Raji (cell line): ENCODE results near the gene HMG20A.

Source experiments
- POLR2A ChIP-seq: IDR thresholded peaks from 2 replicates; pipeline ENCODE4 v1.6.1; 2011; ENCODE audit warnings: low read depth, low read length, control low read depth; ENCODE audit not compliant: insufficient read depth

The HMG20A gene

GRCh38 chr15:77420610-77421369, at the start of gene HMG20A:
Gene HMG20A (plus strand): TSS chr15:77420888. CDS start chr15:77458408, 37,520 bp downstream.
- TF ChIP-seq POLR2A: peak; percentile 61

- TF ChIP-seq POLR2A: no peak
Observed at GRCh38 chr15:77371850-77372563, 48.7 kb upstream of the HMG20A start.

- TF ChIP-seq POLR2A: no peak
Observed at GRCh38 chr15:77373441-77373840, 47.2 kb upstream of the HMG20A start.

- TF ChIP-seq POLR2A: no peak
Observed at GRCh38 chr15:77375133-77375532, 45.6 kb upstream of the HMG20A start.

- TF ChIP-seq POLR2A: no peak
Observed at GRCh38 chr15:77376770-77377169, 43.9 kb upstream of the HMG20A start.

GRCh38 chr15:77380033-77380432, 40.7 kb upstream of the HMG20A start:
- TF ChIP-seq POLR2A: no peak

- no peak for TF ChIP-seq POLR2A
Observed at GRCh38 chr15:77384086-77384485, 36.6 kb upstream of the HMG20A start.

- TF ChIP-seq POLR2A: no peak
Observed at GRCh38 chr15:77384589-77385359, 35.9 kb upstream of the HMG20A start.

- TF ChIP-seq POLR2A: no peak
Observed at GRCh38 chr15:77386626-77387025, 34.1 kb upstream of the HMG20A start.

GRCh38 chr15:77387365-77388105, 33.2 kb upstream of the HMG20A start:
- TF ChIP-seq POLR2A: no peak

GRCh38 chr15:77391372-77391951, 29.2 kb upstream of the HMG20A start:
- no peak for TF ChIP-seq POLR2A

GRCh38 chr15:77392762-77393470, 27.8 kb upstream of the HMG20A start:
- TF ChIP-seq POLR2A: no peak

GRCh38 chr15:77393471-77393840, 27.2 kb upstream of the HMG20A start:
- TF ChIP-seq POLR2A: no peak
